Body of pancreas (tissue), 4 donors: Measurements from ENCODE around the gene TTLL11. TPM values are rescaled to one million over a fixed set of nuclear protein-coding genes. Genes with fewer than 3 reads are reported as not detected.

ENCODE experiments used
- ATAC-seq: fragments of 150-250 bp; one replicate; pipeline ENCODE4 v1.9.1; 2016
- DNase-seq, 4 donors: peaks; one replicate each; pipeline ENCODE4 v3.0.0-alpha.2; 2019
- H3K27ac ChIP-seq, 4 donors: fragments of 200-600 bp; sonication (generic); 1 replicate in 3 of 4; 2 replicates in 1 of 4; pipeline versions ENCODE4 v1.5.1 to v1.6.1; 2016 to 2019; ENCODE audit warnings: mild to moderate bottlenecking in 1 of 4, mixed read lengths in 1 of 4, moderate library complexity in 1 of 4
- H3K27me3 ChIP-seq, 2 donors: fragments of 200-600 bp; sonication (generic); one replicate each; pipeline ENCODE4 v1.6.0; 2016; ENCODE audit warnings: mild to moderate bottlenecking in 1 of 2
- H3K36me3 ChIP-seq, 2 donors: fragments of 200-600 bp; sonication (generic); replicated peaks in 1 of 2; 2 replicates each; pipeline ENCODE4 v1.5.1; 2016; ENCODE audit warnings: low read depth in 2 of 2; ENCODE audit not compliant: insufficient read depth in 1 of 2
- H3K4me1 ChIP-seq: fragments of 200-600 bp; sonication (generic); one replicate; pipeline ENCODE4 v1.6.0; 2016
- H3K4me3 ChIP-seq, 2 donors: fragments of 200-600 bp; sonication (generic); 1 replicate in 1 of 2; 2 replicates in 1 of 2; pipeline ENCODE4 v1.5.1; 2016 to 2019
- H3K9me3 ChIP-seq, 3 donors: fragments of 200-600 bp; sonication (generic); 1 replicate in 2 of 3; 2 replicates in 1 of 3; pipeline ENCODE4 v1.5.1; 2016
- POLR2A ChIP-seq, 3 donors: fragments of 450-650 bp; IDR thresholded peaks; one replicate each; pipeline ENCODE4 v1.6.1; 2016; ENCODE audit warnings: antibody characterized with exemption in 3 of 3, mild to moderate bottlenecking in 2 of 3
- WGBS, 2 donors: methylation state at CpG; one replicate each; pipeline ENCODE4 v1.1.5; 2017; 5-methylcytosine and 5-hydroxymethylcytosine counted together
- intact Hi-C: fragments of 100-400 bp; cut with DNase I; formaldehyde crosslinking; loops from one replicate; pipeline ENCODE4 v1.15.1; 2023
- total RNA-seq, 2 donors: library from RNA; depleted of rRNA; stranded (reverse); fragments of >200 nt; gene quantifications; one replicate each; pipeline ENCODE4 v1.1.0, GENCODE V29; 2016
- TF ChIP-seq, protein P1 (sequence below), 7 experiments: fragments of 450-650 bp in 4 of 7; fragments of 200-600 bp in 3 of 7; sonication (generic) in 3 of 7; IDR thresholded peaks; one replicate each; pipeline ENCODE4 v1.5.1; 2016 to 2019; ENCODE audit warnings: antibody characterized with exemption in 7 of 7

The TTLL11 gene
- total RNA-seq, 2 donors from 2014 or later = 14.5 to 16.8 TPM

DNA sequence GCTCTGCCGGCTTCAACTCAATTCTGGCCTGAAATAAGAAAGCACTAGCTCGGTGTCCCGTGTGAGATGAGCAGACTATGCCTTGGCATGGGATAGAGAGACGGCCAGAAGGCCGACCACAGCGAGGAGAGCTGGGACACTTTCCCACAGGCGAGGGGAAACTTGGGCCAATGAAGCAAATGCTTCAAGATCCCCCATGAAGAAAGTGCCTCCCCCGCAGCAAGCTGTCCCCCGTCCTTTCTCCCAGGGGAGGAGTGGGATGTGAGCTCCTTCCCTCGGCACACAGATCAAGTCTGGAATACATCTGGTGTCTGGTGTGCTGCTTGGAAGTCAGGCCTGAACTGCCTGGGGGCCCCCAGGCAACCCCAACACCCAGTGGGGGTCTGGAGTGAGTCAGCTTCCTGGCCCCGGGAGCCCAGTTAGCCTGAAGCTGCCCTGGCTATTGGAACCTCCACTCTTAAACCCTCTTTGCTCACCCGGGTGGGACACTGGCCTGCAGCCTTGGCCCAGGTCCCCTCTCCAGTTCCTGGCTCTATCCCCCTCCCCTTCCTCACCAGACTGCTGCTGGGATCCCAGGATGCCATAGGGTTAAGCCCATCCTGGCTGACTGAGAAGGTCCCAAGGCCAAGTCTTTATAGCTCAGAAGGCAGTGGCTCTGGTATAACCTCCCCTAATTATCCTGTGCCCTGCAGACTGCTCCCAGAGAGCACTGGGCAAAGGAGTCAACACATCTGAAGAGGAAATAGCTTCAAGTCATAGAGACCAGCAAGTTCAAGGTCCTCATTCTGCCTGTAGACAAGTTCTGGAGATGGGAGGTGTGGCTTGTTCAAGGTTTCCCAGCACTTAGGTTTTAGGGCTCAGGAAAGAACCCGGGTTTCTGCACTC, 205.3 kb downstream of the TTLL11 start:
- WGBS, 2 donors = 88 to 89% methylated on average over 10 to 13 of the region's 13 CpGs
- intact Hi-C loops = no loop called here
- Histone ChIP-seq H3K36me3 (no peaks in the 10 kb centered on the region), H3K4me1 (no peaks in the 10 kb centered on the region), H3K27ac (no peak overlapping the region), H3K27me3 (no peaks in the 10 kb centered on the region), H3K9me3 (no peaks in the 10 kb centered on the region), H3K4me3 (no peak overlapping the region)
- TF ChIP-seq, protein P1, sequence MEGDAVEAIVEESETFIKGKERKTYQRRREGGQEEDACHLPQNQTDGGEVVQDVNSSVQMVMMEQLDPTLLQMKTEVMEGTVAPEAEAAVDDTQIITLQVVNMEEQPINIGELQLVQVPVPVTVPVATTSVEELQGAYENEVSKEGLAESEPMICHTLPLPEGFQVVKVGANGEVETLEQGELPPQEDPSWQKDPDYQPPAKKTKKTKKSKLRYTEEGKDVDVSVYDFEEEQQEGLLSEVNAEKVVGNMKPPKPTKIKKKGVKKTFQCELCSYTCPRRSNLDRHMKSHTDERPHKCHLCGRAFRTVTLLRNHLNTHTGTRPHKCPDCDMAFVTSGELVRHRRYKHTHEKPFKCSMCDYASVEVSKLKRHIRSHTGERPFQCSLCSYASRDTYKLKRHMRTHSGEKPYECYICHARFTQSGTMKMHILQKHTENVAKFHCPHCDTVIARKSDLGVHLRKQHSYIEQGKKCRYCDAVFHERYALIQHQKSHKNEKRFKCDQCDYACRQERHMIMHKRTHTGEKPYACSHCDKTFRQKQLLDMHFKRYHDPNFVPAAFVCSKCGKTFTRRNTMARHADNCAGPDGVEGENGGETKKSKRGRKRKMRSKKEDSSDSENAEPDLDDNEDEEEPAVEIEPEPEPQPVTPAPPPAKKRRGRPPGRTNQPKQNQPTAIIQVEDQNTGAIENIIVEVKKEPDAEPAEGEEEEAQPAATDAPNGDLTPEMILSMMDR (IDR thresholded peaks at IDR 0.05) = no peak
- TF ChIP-seq POLR2A (IDR thresholded peaks at IDR 0.05) = no peak
- DNase-seq = no peak
- ATAC-seq = peak; percentile 27

- H3K4me1 ChIP-seq = no peaks in the 10 kb centered on the region
- intact Hi-C loops = no loop called here
- H3K9me3 ChIP-seq = no peaks in the 10 kb centered on the region
- no peaks in the 10 kb centered on the region for H3K27me3 ChIP-seq
- no peak for TF ChIP-seq POLR2A (IDR thresholded peaks at IDR 0.05)
- TF ChIP-seq, protein P1 (IDR thresholded peaks at IDR 0.05) = no peak
- H3K36me3 ChIP-seq = no peaks in the 10 kb centered on the region
- DNase-seq (no peak), ATAC-seq (no peak)
- WGBS, 2 donors = 84 to 87% methylated on average over 11 of the region's 11 CpGs
- no peak overlapping the region for H3K4me3 ChIP-seq
- H3K27ac ChIP-seq = no peak overlapping the region
Measured at GRCh38 chr9:121886759-121887485, 206.2 kb downstream of the TTLL11 start.

GRCh38 chr9:121885345-121885901, 207.7 kb downstream of the TTLL11 start:
- H3K4me1 ChIP-seq = no peaks in the 10 kb centered on the region
- no peaks in the 10 kb centered on the region for H3K36me3 ChIP-seq
- no peak overlapping the region for H3K4me3 ChIP-seq
- no peaks in the 10 kb centered on the region for H3K9me3 ChIP-seq
- TF ChIP-seq POLR2A (IDR thresholded peaks at IDR 0.05) = no peak
- TF ChIP-seq, protein P1 (IDR thresholded peaks at IDR 0.05) = no peak
- DNase-seq (no peak), ATAC-seq (no peak)
- H3K27me3 ChIP-seq = no peaks in the 10 kb centered on the region
- H3K27ac ChIP-seq = no peak overlapping the region
- 65 to 68% methylated on average over 6 of the region's 6 CpGs for WGBS, 2 donors
- intact Hi-C loops = no loop called here

DNA sequence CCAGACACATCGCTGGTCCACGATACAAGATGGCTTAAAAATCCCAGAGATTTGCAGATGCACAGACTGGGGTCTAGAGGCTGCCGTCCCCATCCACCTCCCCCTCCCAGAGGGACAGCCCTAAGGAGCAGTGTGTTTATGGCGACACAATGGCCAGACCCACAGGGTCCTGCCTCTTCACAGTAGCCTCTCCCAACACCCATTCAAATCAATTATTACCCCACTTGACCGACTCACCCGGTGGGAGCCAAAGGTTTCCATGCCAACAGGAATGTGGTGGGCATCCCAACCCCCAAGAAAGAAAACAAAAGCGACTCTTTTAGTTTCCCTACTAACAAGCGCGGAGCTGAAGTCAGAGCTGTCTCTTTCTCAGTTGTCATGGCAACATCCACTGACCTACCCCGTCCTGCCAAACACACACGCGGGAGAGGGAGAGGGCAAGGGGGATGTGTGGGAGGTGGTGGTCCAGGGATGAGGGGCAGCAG, 209.0 kb downstream of the TTLL11 start:
- DNase-seq (no peak), ATAC-seq (no peak)
- Histone ChIP-seq H3K9me3 (no peaks in the 10 kb centered on the region), H3K4me3 (no peak overlapping the region), H3K36me3 (no peaks in the 10 kb centered on the region), H3K27ac (no peak overlapping the region), H3K4me1 (no peaks in the 10 kb centered on the region), H3K27me3 (no peaks in the 10 kb centered on the region)
- intact Hi-C loops = no loop called here
- TF ChIP-seq, protein P1 (IDR thresholded peaks at IDR 0.05) = no peak
- TF ChIP-seq POLR2A (IDR thresholded peaks at IDR 0.05) = no peak
- 69 to 71% methylated on average over 12 of the region's 12 CpGs for WGBS, 2 donors
